Islet precursor cell (in vitro differentiated cells): ENCODE data around the gene GAB1.

Source experiments
- DNase-seq: peaks from one replicate; pipeline ENCODE4 v3.0.0-alpha.2; 2018

The GAB1 gene

DNA sequence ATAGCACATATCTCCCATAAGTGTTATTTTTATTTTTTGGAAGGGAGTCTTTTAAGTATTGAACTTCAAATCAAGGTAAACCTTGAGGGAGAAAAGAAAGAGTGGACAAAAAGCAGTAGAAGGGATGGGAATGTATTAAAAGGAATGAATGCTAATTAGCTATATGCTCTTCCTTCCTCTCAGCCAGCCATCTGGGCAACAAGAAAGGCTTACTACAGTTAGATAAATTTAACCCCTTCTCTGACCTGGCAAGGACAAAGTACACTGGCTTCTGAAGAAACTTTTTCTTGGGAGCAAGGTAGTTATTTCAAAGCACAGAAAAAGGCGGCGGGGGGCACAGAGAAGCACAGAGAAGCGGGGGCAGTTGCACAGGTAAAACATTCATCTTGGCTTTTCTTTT, 54.6 kb downstream of the GAB1 start:
- DNase-seq: no peak

DNA sequence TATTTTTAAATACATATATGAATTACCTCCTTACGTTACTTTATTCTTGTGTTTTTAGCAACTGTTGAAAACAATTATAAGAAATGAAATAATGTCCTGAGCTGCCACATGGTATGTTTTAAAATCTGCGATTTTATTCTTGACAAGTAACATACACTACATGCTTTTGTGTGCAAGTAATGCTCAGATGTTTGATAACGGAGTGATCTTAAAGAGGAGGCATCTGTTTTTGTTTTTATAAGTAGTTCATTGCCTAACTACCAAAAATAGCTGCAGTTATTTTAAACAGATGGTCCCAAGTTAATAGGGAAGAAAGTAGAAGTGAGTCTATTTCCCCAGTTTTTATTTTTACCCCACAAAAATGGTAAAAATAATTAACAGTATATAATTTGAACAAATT, 55.2 kb downstream of the GAB1 start:
- no peak for DNase-seq

DNA sequence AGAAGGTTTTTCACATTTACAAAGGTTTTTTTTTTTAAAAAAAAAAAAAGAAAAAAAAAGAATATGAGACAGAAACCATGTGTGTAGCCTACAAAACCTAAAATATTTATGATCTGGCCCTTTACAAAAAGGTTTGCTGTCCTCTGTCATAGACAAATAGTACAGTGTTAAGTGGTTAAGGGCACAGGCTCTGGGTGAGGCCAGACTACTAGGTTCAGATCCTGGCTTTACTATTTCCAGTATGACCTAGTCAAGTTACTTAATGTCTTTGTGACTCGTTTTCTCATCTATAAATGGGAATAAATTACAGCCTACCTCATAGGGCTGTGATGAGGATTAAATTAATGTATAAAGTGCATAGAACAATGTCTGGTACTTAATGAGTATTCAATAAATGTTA, 56.5 kb downstream of the GAB1 start:
- DNase-seq: no peak

DNA sequence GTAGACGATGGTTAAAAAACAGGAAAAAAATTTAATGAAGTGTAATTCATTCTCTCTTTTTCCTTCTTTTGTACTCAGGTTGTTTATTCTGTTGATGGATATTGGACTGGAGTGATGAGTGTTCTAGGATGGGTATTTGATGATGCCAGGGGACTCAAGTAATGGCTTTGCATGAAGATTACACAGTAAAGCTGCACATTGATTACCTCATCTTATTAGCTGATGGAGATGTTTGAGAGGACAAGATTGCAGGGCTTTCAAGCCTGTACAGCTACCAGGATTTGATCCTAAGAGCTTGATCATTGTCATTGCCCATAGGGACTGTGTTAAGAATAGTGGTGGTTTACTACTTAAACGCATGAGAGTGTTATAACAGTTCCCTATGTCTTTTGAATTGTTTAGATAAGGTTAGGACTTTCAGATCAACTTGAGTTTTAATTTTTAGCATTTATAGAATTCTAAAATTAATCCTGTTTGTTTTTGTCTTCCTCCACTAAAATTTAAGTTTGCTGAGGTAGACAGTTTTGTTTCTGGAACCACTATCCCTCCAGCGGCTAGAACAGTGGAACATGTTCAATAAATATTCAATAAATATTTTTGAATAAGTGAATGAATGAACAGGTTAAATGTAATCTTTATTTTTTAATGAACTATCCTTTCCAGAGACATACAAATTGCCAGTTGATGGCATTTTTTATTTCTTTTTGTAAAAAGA, 58.2 kb downstream of the GAB1 start:
- no peak for DNase-seq

DNA sequence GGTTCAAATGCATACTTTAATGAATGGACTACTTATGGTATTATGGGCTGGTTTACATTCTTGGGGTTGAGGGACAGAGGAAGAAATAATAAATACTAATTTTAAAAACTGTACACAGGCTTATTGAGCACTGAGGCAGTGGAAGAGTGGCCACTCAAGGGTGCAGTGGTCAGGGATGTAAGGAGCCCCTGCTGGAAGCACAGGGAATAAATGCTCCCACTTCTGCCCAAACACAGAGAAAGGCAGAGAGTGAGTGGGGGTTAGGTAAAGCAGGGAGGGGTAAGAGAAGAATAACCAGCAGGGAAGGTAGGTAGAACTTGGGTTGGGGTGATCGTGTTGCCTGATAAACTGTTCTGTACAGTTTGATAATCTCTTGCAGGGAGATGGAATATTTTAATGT, 60.0 kb downstream of the GAB1 start:
- DNase-seq: no peak

DNA sequence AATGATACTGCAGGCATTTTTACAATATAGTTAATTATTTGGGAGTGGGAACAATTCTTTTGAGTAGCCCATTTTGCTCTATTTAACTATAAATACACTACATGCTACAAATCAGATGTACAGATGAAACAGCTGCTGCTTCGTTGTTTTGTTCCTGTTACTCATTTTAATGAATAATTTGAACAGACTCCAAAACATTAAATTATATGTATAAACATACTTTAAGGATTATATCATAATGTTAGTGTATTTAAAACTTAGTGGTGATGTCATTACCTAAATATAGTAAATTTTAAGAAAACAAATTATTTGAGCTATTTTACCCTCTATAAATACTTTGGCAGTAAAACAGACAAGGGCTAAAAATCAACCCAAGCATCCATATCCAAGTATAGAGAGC, 60.7 kb downstream of the GAB1 start:
- DNase-seq: no peak

DNA sequence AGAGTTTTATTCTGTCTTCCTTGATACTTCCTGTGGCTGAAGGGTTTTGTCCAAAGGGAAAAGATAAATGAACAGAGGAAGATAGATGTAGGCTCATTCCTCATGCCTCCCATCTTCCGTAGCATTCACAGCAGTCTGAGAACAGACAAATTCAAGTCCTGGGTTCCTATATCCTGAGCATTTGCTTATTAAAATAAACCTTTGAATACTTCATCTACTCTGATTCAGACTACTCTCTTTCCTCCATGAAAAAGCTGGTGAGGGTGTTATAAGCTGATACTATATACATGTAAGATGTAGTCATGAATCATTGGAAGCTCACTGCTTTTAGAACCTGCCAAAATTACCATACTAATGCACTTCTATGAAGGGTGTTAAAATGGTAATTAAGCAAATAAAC, 61.2 kb downstream of the GAB1 start:
- no peak for DNase-seq

DNA sequence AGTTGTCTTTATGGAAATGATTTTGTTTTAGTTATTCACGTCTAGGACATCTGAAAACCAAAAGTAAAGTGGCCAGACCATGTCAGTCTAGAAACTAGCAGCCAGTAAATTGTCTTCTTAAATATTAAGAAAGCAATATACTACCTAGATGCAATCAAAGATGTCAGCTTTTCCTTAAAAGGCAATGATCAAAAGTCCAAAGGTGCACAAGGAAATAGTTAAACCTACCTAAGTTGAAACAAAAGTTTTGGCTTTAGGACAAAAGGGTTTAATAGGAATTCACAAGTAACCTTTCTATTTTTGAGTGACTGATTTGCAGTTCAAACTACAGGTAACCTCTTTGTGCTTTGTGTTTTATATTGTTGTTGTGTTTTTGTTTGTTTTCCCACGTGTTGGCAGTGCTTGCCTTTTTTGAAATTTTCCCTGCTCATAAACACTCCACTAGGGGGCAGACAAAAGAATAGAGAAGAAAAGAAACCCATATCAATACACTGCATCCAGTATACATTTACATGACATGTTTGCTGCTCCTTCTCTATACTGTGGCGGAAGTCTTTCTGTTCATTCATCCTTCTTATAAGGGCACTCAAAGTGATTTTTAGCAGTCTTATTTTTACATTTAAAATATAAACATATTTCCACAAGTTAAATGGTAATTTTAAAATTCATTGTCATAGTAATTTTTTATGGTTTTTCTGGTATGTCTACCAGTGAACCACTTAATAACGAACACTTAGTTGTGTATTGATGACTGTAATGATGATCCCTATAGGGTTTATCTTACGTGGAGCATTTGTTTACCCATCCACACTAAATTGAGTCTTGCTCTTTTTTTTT, 62.7 kb downstream of the GAB1 start:
- no peak for DNase-seq

DNA sequence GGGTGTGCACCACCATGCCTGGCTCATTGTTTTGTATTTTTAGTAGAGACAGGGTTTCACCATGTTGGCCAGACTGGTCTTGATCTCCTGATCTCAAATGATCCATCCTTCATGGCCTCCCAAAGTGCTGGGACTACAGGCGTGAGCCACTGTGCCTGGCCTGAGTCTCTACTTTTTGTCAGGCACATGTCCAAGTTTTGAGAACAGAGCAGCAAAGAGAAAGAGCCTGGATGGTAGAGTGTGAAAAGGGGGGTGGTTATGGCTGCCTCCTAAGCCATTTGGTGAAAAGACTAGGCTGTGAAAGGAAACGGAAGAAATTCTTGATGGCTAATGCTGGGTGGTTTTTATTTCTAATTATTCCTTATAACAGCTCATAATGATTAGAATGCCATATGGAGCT, 63.4 kb downstream of the GAB1 start:
- DNase-seq: no peak

DNA sequence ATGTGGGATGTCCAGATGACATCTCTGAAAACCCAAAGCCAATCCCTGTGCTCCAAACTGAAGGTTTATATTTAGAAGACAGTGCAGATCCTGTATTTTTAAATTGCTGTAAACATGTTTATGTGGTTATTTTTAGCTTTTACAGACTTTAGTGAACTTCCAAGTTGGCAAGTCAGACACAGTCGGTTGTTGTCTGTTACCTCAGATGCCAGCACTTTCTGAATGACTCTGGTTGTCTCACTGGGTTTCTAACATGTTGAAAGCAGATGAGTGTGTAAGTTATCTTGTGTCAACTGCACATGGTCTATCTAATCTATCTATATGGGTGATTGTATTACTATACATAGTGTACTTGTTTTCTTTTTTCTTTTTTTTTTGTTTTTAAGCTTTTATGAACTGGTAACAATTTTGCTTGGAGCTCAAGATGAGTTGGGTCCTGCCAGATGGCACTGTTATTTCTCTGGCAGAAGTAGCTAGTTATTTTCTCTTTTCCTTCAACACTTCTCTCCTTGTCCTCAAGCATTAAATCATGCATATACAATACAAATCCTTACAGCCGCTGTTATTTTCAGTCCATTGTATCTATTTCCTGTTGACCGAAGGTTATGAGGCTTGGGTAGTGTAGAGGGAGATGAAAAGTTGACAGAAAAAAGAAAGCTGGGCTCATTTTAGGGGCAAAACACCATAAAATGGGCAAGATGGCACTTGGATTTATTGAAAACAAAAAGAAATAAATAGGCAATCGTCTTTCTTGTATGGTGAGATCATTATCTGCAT, 66.3 kb downstream of the GAB1 start:
- DNase-seq: no peak

DNA sequence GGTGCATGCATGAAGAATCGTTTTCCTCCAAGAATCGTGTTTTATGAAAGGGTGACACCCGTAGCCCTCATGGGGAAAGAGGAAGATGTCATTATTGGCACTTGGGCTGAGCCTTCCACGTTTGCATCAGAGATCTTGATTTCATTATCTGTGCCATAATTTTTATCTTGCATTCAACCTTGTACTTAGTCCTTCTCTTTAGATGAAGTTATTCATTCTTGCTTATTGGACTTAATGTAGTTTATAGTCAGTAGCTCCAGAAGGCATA, 66.8 kb downstream of the GAB1 start:
- no peak for DNase-seq

DNA sequence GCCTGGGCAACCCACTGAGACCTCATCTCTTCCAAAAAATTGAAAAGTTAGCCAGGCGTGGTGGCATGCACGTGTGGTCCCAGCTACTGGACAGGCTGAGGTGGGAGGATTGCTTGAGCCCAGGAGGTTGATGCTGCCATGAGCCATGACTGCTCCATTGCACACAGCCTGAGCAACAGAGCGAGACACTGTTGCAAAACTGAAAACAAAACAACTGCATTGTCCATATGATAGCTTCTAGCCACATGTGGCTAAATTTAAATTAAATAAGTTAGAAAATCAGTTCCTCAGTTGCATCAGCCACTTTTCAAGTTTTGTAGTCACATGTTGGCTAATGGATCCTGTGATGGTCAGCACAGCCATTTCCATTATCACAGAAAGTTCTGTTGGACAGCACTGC, 67.9 kb downstream of the GAB1 start:
- DNase-seq: no peak

DNA sequence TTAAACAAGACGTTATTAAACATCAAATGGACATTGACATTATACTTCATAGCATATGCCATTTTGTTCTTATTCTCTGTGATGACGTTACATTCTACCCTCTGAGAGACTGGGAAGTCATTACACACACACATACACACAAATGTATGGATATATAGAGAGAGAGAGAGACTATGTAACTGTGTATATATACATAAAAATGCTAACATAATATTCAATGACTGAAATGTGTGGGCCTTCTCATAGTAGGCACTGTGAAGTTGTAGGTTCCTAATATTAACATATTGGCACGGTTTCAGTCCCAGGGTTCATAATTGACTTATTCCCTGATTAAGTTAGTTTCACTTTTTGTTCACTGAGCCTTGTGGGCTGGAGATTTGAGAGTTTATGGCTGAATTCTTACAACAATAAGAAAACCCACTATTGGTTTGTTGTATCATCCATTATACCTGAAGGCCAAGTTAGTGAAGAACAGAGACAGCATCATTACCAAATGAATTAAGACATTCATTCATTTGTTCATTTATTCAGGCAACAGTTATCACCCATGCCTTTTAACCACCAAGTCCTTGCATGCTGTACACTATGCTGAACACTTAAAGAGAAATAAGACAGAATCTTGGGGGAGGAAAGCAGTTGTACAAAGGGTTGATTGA, 68.5 kb downstream of the GAB1 start:
- DNase-seq: no peak

DNA sequence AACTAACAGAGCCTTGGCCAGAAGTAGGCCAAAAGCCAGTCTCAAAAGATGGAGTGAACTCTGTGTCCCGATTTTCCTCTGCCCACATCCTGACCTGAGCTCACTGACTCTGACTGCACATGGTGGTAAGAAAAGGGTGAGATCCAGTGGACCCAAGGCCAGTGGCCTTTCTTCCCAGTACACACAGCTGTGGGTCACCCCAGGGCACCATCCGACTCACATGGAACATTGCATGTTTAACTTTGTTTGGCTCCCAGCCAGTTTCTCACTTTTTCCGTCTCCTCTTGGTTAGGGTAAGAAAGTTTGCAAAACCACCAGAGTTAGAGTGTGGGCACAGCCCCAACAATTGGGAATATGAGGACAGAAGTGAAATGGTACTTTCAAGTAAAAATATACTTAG, 69.8 kb downstream of the GAB1 start:
- DNase-seq: peak; percentile 53

DNA sequence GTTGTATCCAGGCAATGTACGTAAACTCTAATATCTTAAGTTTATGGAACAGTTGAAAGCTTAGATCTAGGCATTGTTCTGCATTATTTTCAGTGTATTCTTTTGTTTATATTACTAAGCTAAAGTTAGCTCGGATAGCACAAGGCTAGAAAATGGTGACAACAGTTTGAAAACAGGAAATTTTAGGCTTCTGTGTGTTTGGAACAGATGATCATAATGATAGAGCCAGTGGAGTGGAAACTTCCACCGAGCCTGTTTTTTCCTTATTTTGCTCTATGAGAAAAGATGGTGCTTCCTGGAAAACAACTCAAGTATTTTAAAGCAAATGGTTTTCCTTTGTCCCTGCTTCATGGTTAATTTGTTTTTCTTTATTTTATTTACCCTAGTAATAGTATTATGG, 70.8 kb downstream of the GAB1 start:
- no peak for DNase-seq

DNA sequence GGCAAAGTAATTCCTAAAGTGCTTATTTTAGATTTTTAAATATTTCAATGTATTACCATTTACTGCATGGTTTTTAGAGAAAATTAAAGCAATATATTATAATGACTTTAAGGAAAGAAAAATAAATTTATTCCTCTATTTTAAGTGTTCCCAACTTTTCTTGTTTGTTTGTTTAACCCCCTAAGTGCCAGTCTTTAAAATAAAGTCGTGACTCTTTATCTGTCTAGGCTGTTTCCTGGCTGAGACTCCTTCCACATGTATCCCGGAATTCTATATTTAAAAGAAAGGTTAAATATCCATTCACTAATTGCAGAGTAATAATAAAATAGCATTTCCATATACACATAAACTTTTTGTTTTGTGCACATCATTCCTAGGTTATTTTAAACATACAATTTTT, 71.2 kb downstream of the GAB1 start:
- no peak for DNase-seq

DNA sequence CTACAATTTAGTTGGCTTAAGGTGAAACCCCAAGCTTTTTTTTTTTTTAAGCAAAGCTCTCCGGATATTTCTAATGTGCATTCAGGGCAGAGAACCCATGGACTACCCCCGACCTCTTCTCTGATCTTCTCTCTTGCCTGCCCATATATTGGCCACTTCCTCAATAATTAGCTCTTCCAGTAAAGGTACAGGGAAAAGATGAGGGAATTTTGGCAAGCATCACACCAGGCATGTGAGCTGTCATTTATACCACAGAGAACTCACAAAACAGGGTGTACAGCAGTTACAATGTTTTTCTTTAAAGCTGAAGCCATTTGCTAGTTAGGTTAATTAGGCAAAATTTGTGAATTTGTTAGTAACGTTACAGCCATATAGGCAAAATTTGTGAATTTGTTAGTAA, 73.3 kb downstream of the GAB1 start:
- DNase-seq: no peak

DNA sequence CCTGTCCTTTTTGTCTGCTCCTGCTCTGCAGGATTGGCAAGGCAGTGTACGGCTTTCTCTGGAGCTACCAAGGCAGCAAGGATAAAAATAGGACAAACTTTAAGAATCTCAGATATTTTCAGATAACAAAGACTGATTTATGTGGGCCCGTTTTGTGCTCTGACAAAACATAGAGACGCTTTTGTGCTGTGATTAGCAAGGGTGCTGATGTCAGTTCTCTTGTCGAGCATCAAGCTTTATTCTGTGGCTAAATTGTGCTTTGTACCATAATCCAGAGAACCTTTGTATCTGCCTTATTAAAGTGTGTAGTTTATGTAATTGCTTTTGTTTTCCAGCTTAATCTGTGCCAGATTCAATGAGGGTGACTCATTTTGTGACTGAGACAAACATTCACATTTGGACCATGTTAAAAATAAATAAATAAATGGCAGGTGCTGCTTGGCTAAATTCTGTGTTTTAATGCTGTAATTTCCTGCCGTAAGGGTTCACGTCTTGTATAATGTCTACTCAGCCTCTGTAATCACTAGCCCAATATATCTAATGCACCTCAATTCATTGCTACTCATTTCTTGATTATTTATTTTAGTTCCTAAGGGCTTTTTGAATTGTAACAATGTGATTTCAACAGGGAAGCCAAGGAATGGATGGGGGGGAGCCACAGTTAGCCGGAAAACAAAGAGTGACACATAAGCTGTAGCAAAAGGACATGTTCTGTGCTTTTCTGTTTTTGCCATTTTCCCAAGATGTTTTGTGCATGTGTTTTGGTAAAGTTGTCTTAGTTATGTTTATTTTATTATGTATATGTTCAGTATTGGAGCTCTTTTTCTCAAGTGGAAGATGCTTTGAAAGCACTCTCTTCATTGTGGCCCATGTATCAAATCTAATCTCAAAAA, 75.1 kb downstream of the GAB1 start:
- DNase-seq: no peak

DNA sequence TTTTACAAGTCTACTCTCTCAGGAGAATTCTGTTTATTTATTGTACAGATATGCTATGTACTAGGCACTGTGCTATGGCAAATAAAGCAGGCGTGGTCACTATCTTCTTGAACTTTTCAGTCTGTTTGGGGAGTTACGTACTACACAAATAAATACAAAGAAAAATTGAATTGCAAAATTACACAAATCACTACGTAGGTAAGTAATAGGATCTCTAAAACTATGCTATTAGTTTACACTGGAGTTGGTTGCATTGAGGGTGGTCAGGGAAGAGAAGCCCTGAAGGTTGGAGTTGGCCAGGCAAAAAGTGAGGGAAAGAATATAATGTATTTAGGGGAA, 75.7 kb downstream of the GAB1 start:
- no peak for DNase-seq

DNA sequence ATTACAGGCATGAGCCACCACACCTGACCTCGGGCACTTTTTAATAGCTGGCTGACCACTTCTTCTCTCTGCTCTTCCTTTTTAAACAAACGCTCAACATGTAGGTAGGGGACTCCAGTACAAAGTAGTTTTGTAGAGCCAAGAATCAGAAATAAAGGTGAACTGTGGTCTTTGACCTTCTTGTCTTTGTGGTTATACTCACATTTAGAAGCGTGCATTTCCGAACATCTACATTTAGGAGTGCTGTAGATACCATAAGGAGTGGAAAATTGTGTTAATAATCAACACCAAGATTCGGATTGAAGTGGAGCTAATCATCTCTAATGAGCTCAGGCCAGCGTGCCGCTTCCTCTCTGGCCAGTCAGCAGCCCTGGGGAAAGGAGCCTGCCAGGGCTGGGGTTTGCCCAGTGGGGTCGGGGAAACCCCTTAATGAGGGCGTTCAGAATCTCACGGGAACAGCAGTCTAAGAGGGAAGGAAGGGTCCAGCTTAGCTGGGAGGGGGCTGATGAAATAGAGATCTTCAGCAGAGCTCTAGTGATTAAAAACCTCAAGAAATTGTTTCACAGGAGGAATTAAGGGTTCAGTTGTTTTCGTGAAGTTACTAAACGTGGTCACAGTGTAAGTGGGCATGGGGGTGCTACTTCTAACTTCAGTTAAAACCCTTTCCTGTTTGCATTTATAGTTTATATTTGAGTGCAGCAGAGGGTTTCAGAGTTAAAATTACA, 81.2 kb downstream of the GAB1 start:
- DNase-seq: no peak

DNA sequence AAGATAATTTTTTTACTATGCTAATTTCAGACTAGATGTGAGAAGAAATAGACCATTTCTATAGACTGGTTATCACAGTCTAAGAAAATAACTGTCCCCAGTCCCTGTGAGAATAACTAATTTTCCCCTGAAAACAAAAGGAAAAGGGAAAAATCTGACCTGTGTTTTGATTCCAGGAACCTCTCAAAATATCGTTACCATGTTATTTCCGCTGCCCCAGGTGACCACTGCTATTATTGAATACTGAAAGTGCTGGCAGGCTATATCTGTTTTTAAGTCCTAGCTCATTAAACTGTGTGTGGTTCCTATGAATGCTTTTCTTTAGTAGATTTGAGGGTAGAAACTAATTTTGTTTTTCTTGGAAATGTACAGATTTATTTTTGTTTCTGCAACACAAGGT, 83.6 kb downstream of the GAB1 start:
- DNase-seq: no peak

DNA sequence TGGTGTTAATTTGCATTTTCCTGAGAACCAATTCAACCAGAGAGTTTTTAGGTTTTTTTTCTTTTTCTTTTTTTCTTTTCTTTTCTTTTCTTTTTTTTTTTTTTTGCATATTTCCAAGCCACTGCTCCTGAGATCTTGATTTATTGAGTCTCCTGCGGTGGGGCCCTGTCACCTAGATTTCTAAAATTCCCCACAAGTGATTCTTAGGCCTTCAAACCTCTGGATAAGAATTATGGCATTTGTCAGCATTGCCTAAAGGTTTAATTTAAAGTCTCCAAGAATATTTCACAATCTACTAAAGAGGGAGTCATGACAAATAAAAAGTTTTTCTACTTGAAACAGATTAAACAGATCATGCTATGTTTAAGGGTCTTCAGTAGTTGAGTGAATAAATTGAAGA, 84.9 kb downstream of the GAB1 start:
- no peak for DNase-seq
